Measurements from ENCODE around the gene KAT2B.

The KAT2B gene

DNA sequence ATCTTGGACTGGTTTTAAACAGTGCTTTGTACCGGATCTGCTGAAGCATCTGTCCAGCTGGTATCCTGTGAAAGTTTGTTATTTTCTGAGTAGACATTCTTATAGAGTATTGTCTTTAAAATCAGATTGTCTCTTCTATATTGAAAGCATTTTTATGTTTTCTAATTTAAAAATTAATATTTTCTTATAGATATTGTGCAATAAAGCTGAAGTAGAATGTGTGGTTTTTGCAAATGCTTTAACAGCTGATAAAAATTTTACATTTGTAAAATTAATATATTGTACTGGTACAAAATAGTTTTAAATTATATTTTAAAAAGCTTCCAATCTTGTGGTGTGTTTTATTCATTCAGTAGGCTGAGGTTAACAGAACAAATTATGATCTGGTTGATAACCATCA is 113.8 kb downstream of the KAT2B start:
- DNase-seq, result no peak

DNA sequence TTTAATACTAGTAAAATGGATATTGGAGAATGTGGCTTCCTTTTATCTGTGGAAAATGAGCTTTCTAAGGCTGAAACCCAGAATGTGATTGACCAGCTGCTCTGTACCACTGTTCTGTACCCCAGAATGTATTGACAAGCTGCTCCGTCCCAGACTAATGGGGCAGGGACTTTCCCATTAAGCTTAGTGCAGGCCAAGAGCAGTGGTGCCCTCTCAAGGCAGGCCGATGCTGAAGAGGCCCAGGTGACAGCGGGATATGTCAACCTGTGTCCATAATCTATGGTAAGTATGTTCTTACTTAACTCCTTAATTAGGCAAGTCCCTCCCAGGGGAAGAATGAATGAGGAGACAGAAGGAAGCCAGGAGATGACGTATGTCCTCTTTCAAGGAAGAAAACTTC is 114.7 kb downstream of the KAT2B start:
- no peak for DNase-seq

DNA sequence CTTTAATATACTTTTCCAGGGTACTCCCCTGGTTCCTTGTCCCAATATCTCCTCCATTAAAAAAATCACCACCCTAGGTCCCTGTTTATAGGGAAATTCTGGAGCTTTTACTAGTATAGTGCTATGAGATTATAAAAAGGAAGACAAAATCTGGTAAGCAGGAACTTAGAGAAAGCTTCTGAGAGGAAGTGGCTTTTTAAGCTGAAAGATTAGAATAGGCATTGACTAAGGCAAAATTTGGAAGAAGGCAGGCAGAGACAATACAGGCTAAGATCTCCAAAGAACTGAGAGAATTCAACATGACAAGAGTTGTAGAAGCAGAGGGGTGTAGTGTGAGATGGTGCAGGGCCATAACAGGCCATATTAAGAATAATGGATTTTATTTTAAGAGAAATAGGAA is 120.0 kb downstream of the KAT2B start:
- DNase-seq, result no peak

DNA sequence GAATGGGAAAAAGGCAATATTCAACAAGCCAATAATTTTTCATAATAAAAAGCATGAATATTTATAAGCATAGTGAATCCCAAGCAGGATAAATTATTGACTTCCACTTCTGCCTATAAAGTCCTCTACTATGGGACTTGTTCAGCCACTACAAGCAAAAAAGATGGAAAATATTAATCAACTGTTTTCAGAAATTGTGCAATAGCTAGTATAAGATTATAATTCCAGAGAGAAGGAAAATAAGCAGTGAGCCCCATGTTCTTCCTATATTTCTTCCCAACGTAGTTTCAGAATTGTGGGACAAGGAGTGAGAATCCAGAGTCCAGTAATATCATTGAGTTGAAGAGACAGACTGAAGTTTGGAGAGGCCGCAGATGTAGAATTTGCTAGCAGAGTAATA is 121.5 kb downstream of the KAT2B start:
- no peak for DNase-seq

DNA sequence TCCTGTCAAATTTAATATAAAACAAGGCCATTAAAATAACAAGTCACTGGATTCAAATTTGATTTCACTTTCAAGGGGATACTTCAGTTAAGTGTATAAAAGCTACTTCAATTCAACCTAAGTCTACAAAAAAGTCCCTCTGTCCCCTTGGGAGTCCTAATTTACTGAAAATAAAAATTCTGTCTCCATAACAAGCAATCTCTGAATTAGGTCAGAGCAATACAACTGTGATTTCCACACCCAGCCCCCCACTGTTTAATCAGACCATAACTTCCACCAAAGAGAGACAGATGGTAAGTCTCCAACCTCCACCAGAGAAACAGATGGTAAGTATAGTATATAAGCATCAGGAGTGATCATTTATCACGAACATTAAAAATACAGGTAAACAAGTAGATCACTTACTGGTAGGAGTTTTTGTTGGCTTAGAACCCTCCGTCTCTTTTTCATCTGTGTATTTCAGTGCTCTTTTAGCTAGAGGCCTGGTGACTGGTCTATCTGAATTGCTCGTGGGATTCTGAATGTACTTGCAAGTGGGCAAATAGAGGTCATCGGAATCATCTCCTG is 133.7 kb downstream of the KAT2B start:
- no peak for DNase-seq

DNA sequence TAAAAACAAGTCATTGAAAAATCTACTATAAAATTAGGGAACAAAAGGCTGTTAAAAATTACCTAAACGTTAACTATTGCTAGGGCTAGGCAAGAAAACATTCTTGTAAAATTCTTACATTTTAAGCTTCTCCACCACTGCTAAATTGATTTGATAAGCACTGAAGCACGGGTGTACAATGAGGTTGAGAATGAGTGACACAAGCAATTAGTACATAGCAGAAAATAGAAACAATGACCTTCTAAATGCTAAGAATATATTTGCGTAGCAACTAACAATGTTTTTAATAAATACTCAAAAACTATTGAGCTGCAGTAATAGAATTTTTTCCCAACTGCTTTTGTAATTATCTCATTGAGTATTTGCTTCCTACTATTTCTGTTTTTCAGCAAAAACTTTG is 141.0 kb downstream of the KAT2B start:
- DNase-seq, result no peak

DNA sequence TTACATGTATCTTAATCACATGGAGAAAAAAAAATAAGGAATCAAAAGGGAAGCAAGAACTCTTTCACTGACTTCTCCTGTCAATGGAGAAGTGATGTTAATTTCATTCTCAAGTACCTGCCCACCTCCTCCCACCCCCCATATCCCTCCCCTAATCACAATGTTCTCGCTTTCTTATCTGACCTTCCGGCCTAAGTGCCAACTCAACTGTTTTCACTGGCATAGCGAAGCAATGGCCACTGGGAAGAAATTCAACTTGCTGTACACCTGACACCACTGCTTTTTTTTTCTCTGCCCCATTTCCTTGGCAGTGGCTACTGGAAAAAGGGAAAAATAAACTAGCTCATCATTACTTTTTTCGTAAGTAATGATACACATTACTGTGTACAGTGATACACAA is 142.0 kb downstream of the KAT2B start:
- no peak for DNase-seq

DNA sequence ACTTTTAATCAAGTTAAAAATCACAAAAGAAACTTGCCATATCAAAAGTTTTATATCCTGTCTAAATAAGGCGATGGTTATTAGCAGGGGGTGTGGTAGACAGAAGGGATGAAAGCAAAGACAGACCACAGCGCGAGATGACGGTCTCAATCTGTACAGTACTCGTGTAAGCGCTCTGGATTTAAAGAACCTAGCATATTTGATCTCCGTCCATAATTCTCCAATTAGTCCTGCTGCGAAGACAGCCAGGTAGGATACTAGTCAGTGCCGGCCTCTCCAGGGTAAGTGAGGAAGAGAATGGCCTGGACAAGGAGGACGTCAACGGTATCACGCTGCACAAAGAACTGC is 145.1 kb downstream of the KAT2B start:
- peak; percentile 59 for DNase-seq

DNA sequence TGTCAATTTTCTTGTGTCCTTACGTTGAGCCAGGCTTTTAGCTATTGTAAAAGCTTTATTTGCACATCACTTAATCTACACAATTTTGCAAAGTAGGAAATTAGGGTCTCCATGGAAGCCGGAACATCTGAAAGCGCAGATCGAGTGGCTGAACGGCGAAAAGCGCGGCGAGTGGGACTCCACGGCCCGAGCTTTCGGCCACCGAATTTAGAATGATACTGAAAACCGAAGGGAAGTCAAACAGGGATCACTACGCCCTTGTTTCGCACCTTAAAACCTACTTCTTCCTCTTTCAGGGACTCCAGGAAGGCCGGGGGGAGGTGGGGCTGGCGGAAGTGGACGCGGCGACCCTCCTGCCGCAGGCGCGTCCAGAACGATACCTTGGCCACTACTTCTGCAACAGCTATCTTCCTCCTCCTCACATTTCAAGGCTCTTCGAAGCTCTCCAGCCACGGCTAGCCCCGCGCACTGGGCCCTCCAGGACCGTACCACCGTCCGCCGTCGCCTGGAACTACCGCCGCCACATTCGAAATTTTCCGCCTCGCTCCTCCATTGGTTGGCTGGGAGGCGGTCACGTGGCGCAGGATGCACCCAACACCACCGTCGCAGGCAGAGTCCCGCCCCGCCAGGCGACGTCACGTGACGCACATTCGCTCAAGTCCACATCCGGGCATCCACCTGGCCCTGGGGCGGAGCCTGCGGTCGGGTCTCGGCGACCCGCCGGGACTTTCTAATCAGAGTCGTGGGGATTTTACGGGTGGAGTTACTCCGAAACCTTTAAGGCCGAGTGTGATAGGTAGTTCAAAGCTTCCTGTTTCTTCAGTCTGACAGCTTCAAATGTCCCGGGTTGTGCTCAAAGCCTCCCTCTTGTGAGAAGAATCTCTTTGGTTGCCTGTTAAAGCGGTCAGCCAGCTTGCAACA is 145.7 kb downstream of the KAT2B start, which contains the start of gene SGO1:
TSS of gene SGO1 (minus strand) at position 528 of the 921 bp plus-strand sequence. CDS start 2,179 bp downstream, outside the sequence.
- DNase-seq, result peak; percentile 99

DNA sequence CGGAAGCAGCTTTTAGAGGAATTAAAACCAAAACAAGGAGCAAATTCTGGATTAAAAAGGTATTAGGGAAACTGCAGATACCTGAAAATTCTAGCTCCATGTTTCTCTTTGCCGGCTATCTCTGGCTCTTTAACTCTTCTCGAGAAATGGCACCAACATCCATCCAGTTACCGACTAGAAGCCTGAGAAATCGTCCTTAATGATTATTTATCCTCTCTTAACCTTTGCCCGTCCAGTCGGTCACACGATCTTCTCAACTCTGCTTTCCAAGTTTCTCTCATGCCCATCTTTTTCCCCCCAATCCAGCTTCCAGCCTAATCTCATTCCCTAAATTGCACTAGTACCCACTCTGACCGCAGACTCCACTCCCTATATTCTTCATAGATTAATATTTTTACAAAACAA is 146.4 kb downstream of the KAT2B start:
- no peak for DNase-seq

DNA sequence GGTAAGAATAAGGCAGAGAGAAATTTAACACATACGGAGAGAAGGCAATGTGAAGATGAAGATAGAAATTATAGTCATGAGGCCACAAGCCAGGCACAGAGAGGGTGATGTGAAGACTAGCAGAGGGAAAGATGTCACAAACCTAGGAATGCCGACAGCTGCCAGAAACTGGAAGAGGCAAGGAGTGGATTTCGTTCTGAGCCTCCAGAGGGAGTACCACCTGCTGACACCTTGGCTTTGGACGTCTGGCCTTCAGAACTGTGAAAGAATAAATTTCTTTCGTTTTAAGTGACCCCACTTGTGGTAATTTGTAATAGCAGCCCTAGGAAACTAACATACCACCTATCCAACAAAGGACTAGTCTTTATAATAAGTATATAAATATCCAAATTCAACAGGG is 150.7 kb downstream of the KAT2B start:
- no peak for DNase-seq

DNA sequence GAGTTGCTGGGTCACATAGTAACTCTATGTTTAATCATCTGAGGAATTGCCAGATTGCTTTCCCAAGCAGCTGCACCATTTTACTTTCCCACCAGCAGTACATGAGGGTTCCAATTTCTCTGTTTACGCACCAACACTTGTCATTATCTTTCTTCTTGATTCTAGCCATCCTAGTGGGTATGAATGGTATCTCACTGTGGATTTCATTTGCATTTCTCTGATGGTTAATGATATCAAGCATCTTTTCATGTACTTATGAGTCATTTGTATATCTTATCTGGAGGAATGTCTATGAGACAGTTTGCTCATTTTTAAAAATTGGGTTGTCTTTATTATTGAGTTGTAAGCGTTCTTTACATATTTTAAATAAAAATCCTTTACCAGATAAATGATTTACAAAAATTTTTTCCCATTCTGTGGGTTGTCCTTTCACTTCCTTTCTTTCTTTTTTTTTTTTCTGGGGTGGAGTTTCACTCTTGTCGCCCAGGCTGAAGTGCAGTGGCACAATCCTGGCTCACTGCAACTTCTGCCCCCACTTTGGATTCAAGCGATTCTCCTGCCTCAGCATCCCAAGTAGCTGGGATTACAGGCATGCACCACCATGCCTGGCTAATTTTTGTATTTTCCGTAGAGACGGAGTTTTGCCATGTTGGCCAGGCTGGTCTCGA is 154.7 kb downstream of the KAT2B start:
- no peak for DNase-seq

DNA sequence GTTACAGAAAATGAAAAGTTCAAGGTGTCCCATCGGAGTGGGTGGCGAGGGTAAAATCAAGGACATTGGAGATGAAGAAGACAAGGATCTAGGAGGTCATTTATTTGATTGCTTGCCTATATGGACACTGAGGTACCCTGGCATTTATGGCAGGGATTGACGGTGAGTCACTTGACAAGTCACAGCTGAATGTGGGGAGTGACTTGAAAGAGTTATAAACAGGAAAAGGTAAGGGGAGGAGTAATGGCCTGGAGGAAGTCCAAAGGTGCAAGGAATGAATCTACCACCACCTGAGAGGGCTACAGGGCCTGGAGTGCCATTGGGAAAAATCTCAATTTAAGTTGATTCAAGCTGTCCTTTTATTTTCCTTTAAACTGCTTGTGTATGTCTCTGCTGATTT is 157.5 kb downstream of the KAT2B start:
- DNase-seq, result no peak

DNA sequence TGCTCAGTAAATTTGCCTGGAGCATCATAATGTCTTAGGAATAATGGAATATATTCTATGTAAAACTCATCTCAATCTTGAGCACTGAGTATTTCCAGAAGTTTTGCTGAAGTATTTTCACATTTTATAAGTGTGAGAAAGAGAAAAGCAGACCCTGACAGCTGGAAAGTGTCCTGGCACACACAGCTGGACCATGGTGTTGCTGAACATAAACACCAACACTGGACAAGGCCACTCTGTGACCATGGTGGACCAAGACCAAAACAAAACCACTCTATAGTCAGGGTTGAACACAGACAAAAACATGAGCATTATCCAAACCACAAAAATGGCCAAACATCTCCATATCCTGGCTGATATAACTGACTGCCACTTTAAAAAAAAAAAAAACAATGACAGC is 160.9 kb downstream of the KAT2B start:
- DNase-seq, result no peak
